GM12878 (cell line): ENCODE measurements around the gene COL27A1. TPM values are rescaled to one million over a fixed set of nuclear protein-coding genes. Genes with fewer than 3 reads are reported as not detected.
"Not testable (repeated sequence)": the region's sequence is repeated elsewhere in the genome, so short reads cannot be mapped to it uniquely, and the experiment has no call there.

Experiments used
- ATAC-seq: fragments of 200-7000 bp; cut with Tn5 transposase; 3 replicates; pipeline ENCODE4 v1.9.1; 2020; ENCODE audit warnings: mild to moderate bottlenecking, moderate library complexity
- BruUV-seq: library from RNA; stranded (reverse); fragments of 400-500 nt; replicated peaks from 2 replicates; lab custom pipeline; 2021; lab: Mats Ljungman, UMichigan
- CTCF ChIA-PET: fragments of 300-600 bp; sonication (Branson Sonifier 250); formaldehyde crosslinking; extraction: SDS; loops from one replicate; lab custom pipeline; 2021; ENCODE audit warnings: inconsistent platforms; lab: Yijun Ruan, JAX
- POLR2A ChIA-PET: fragments of 350-600 bp; formaldehyde crosslinking; extraction: SDS; loops from one replicate; lab custom pipeline; 2021; ENCODE audit warnings: inconsistent platforms; lab: Charles Lee
- RAD21 ChIA-PET: fragments of 300-600 bp; sonication (Branson Sonifier 250); formaldehyde crosslinking; loops from one replicate; lab custom pipeline; 2023; ENCODE audit warnings: antibody characterized with exemption; ENCODE audit not compliant: unreplicated experiment; lab: Charles Lee
- SMC1A ChIA-PET: fragments of 300-600 bp; sonication (Branson Sonifier 250); formaldehyde crosslinking; loops from one replicate; lab custom pipeline; 2023; ENCODE audit not compliant: unreplicated experiment, uncharacterized antibody; lab: Charles Lee
- DNase-seq: peaks from one replicate; pipeline ENCODE4 v3.0.0-alpha.2; 2011; ENCODE audit warnings: low read depth, low spot score
- FAIRE-seq: peaks from 3 replicates; lab custom pipeline; 2011; peaks lifted over from hg19 to GRCh38; lab: Jason Lieb, UNC
- H2AFZ ChIP-seq: 2 replicates; pipeline ENCODE4 v1.6.0; 2011; ENCODE audit warnings: low read depth, low read length, control low read depth; ENCODE audit not compliant: control insufficient read depth
- H3K27ac ChIP-seq: 2 replicates; pipeline ENCODE4 v1.5.1; 2011; ENCODE audit warnings: control low read depth; ENCODE audit not compliant: control insufficient read depth, insufficient read depth
- H3K27me3 ChIP-seq, 2 experiments: replicated peaks in 1 of 2; 2 replicates each; pipeline versions ENCODE4 v1.6.0 to v1.6.1; 2011; ENCODE audit warnings: low read length in 1 of 2; ENCODE audit not compliant: control insufficient read depth in 2 of 2, insufficient read depth in 2 of 2
- H3K36me3 ChIP-seq, 2 experiments: 2 replicates each; pipeline ENCODE4 v1.5.1; 2011; ENCODE audit warnings: low read length in 1 of 2; ENCODE audit not compliant: control insufficient read depth in 2 of 2, insufficient read depth in 2 of 2
- H3K4me1 ChIP-seq: 2 replicates; pipeline ENCODE4 v1.6.1; 2011; ENCODE audit warnings: mild to moderate bottlenecking, low read length, moderate library complexity, mixed read lengths; ENCODE audit not compliant: control insufficient read depth, insufficient read depth
- H3K4me2 ChIP-seq: 2 replicates; pipeline ENCODE4 v1.6.0; 2011; ENCODE audit warnings: control low read depth; ENCODE audit not compliant: control insufficient read depth, insufficient read depth
- H3K4me3 ChIP-seq: fragments of 200-600 bp; sonication (generic); 2 replicates; pipeline ENCODE4 v1.5.1; 2016
- H3K79me2 ChIP-seq: 2 replicates; pipeline ENCODE4 v1.6.0; 2011; ENCODE audit warnings: low read length; ENCODE audit not compliant: control insufficient read depth, insufficient read depth
- H3K9ac ChIP-seq: 2 replicates; pipeline ENCODE4 v1.8.0; 2011; ENCODE audit warnings: low read length, control low read depth, mixed read lengths; ENCODE audit not compliant: control insufficient read depth, insufficient read depth
- H3K9me3 ChIP-seq: replicated peaks from 3 replicates; pipeline ENCODE4 v1.5.1; 2011; ENCODE audit warnings: mild to moderate bottlenecking, low read length; ENCODE audit not compliant: control insufficient read depth, insufficient read depth
- H4K20me1 ChIP-seq: 2 replicates; pipeline ENCODE4 v1.6.0; 2011; ENCODE audit not compliant: control insufficient read depth, insufficient read depth
- CBFB ChIP-seq: IDR thresholded peaks from 2 replicates; pipeline ENCODE4 v1.6.1; 2016; ENCODE audit warnings: antibody characterized with exemption, low read depth
- KDM1A ChIP-seq: fragments of 200-600 bp; sonication (generic); IDR thresholded peaks from 2 replicates; pipeline ENCODE4 v1.6.1; 2016; ENCODE audit warnings: borderline replicate concordance
- ZNF274 ChIP-seq: IDR thresholded peaks from one replicate; pipeline ENCODE4 v1.8.0; 2011; ENCODE audit not compliant: insufficient read length, insufficient read depth
- WGBS: methylation state at CpG from one replicate; pipeline ENCODE4 v1.1.6; 2016; ENCODE audit warnings: low lambda C conversion rate; ENCODE audit not compliant: insufficient replicate concordance, insufficient coverage; ENCODE audit errors: missing lambda C conversion rate; 5-methylcytosine and 5-hydroxymethylcytosine counted together
- in situ Hi-C: fragments of 300-500 bp; cut with MboI; formaldehyde crosslinking; loops from 9 replicates; pipeline ENCODE4 v1.14.3; 2018; ENCODE audit warnings: mixed read lengths
- intact Hi-C: fragments of 100-400 bp; cut with micrococcal nuclease; formaldehyde crosslinking; loops from one replicate; pipeline ENCODE4 v1.14.2; 2022; ENCODE audit not compliant: unreplicated experiment
- polyA plus RNA-seq, 11 experiments: library from polyadenylated mRNA; depleted of rRNA in 4 of 11; unstranded in 6 of 11; stranded (reverse) in 5 of 11; fragments of >200 nt; fragmentation: Nextera tagmentation in 4 of 11; fragmentation: Illumina TruSeq in 1 of 11; extraction: Ambion mirVana in 4 of 11; extraction: Trizol in 1 of 11; gene quantifications; 1 replicate in 1 of 11; 2 replicates in 10 of 11; pipeline versions ENCODE4 v1.2.1 to v1.2.3, GENCODE V29; 2011 to 2016; ENCODE audit warnings: inconsistent platforms in 2 of 11, missing spikeins in 2 of 11, low read depth in 1 of 11
- total RNA-seq, 4 experiments: library from RNA; depleted of rRNA in 3 of 4; stranded (reverse); fragments of >200 nt in 3 of 4; fragmentation: Illumina TruSeq in 1 of 4; extraction: Trizol in 1 of 4; gene quantifications; 2 replicates each; pipeline versions ENCODE4 v1.2.1 to v1.2.3, GENCODE V29; 2013 to 2021

Gene COL27A1
- total and polyA plus RNA-seq, 10 of the 15 experiments (the other 5 are each of a cell fraction or from before 2014, with no cell fraction given) = 0.10 TPM; not detected in 9

GRCh38 chr9:114190563-114190905, 35.2 kb downstream of the COL27A1 start:
- SMC1A ChIA-PET = no interaction called here
- H3K36me3 ChIP-seq = no peaks in the 10 kb centered on the region
- H3K4me1 ChIP-seq = no peaks in the 10 kb centered on the region
- H3K9ac ChIP-seq = no peak overlapping the region
- WGBS = 0% methylated on average over 1 of the region's 1 CpG
- H3K27me3 ChIP-seq = no peaks in the 10 kb centered on the region; a peak in 1 of 4 replicates
- CTCF ChIA-PET = no interaction called here
- intact Hi-C loops (no loop called here), in situ Hi-C loops (no loop called here)
- no peak overlapping the region for H3K27ac ChIP-seq
- H3K4me2 ChIP-seq = no peak overlapping the region
- RAD21 ChIA-PET = no interaction called here
- POLR2A ChIA-PET = no interaction called here
- H3K4me3 ChIP-seq = no peak overlapping the region
- H4K20me1 ChIP-seq = no peaks in the 10 kb centered on the region
- no TSS peak for BruUV-seq
- no peak for ATAC-seq
- H3K79me2 ChIP-seq = no peaks in the 10 kb centered on the region
- DNase-seq = no peak
- H2AFZ ChIP-seq = no peak overlapping the region
- TF ChIP-seq CBFB (no peak), KDM1A (no peak), ZNF274 (no peak)
- no peak for FAIRE-seq
- H3K9me3 ChIP-seq = no peaks in the 10 kb centered on the region; the same call in 2 of the 3 replicates

GRCh38 chr9:114191402-114191801, 36.1 kb downstream of the COL27A1 start:
- H3K27ac ChIP-seq, FAIRE-seq, H3K4me3 ChIP-seq, in situ Hi-C loops, H3K79me2 ChIP-seq, H2AFZ ChIP-seq, H3K9me3 ChIP-seq, H3K9ac ChIP-seq, CTCF ChIA-PET, DNase-seq, H3K4me1 ChIP-seq, BruUV-seq, H3K27me3 ChIP-seq, POLR2A ChIA-PET, H4K20me1 ChIP-seq, ATAC-seq, H3K4me2 ChIP-seq, RAD21 ChIA-PET, intact Hi-C loops, SMC1A ChIA-PET, H3K36me3 ChIP-seq: not testable (repeated sequence)
- WGBS = 36% methylated on average over 5 of the region's 5 CpGs
